Activated naive CD4-positive, alpha-beta T cell treated with anti-CD3 and anti-CD28 coated beads, Interleukin-2, amount 50 U/mL, for 24 hours (primary cell): ENCODE data around the gene DACT1.

Experiments
- H3K27ac Mint-ChIP-seq: one replicate; pipeline ENCODE4 v1.8.0; 2021; ENCODE audit warnings: mild to moderate bottlenecking, mixed read lengths
- H3K27me3 Mint-ChIP-seq: one replicate; pipeline ENCODE4 v1.8.0; 2021; ENCODE audit warnings: mixed read lengths
- H3K36me3 Mint-ChIP-seq: one replicate; pipeline ENCODE4 v1.8.0; 2021; ENCODE audit warnings: mixed read lengths
- H3K4me1 Mint-ChIP-seq: one replicate; pipeline ENCODE4 v1.8.0; 2021; ENCODE audit warnings: mixed read lengths
- H3K4me3 Mint-ChIP-seq: one replicate; pipeline ENCODE4 v1.8.0; 2021; ENCODE audit warnings: mild to moderate bottlenecking, mixed read lengths
- H3K9me3 Mint-ChIP-seq: one replicate; pipeline ENCODE4 v1.8.0; 2021; ENCODE audit warnings: mixed read lengths

The DACT1 gene

GRCh38 chr14:58646479-58646878 lies 8.7 kb downstream of the DACT1 start:
- Mint-ChIP-seq H3K27ac (no peak overlapping the region), H3K4me1 (peaks cover 24% of the 10 kb centered on the region), H3K4me3 (no peak overlapping the region), H3K27me3 (no peaks in the 10 kb centered on the region), H3K36me3 (peaks cover 10% of the 10 kb centered on the region), H3K9me3 (no peaks in the 10 kb centered on the region)

- Mint-ChIP-seq H3K27ac (no peak overlapping the region), H3K4me1 (peaks cover 32% of the 10 kb centered on the region), H3K4me3 (no peak overlapping the region), H3K36me3 (peaks cover 10% of the 10 kb centered on the region), H3K27me3 (no peaks in the 10 kb centered on the region), H3K9me3 (no peaks in the 10 kb centered on the region)
These were observed 10.0 kb downstream of the DACT1 start for GRCh38 chr14:58647777-58648176.

- no peaks in the 10 kb centered on the region for H3K9me3 Mint-ChIP-seq
- H3K4me1 Mint-ChIP-seq, result peaks cover 31% of the 10 kb centered on the region
- H3K27me3 Mint-ChIP-seq, result no peaks in the 10 kb centered on the region
- H3K4me3 Mint-ChIP-seq, result no peak overlapping the region
- peak overlapping the region; percentile 17 for H3K27ac Mint-ChIP-seq
- peaks cover 6% of the 10 kb centered on the region for H3K36me3 Mint-ChIP-seq
These were observed 13.1 kb downstream of the DACT1 start for GRCh38 chr14:58650857-58651256.

GRCh38 chr14:58656671-58657411 lies 19.1 kb downstream of the DACT1 start:
- Mint-ChIP-seq H3K4me3 (no peak overlapping the region), H3K36me3 (peaks cover 2% of the 10 kb centered on the region), H3K9me3 (no peaks in the 10 kb centered on the region), H3K27ac (no peak overlapping the region), H3K27me3 (no peaks in the 10 kb centered on the region), H3K4me1 (peaks cover 24% of the 10 kb centered on the region)

GRCh38 chr14:58659061-58659460 lies 21.3 kb downstream of the DACT1 start:
- H3K27ac Mint-ChIP-seq, result no peak overlapping the region
- no peaks in the 10 kb centered on the region for H3K27me3 Mint-ChIP-seq
- H3K9me3 Mint-ChIP-seq, result no peaks in the 10 kb centered on the region
- H3K36me3 Mint-ChIP-seq, result peaks cover 2% of the 10 kb centered on the region
- H3K4me3 Mint-ChIP-seq, result no peak overlapping the region
- H3K4me1 Mint-ChIP-seq, result peaks cover 30% of the 10 kb centered on the region

GRCh38 chr14:58659846-58660245 lies 22.1 kb downstream of the DACT1 start:
- Mint-ChIP-seq H3K36me3 (peaks cover 4% of the 10 kb centered on the region), H3K27me3 (no peaks in the 10 kb centered on the region), H3K4me1 (peaks cover 38% of the 10 kb centered on the region), H3K9me3 (no peaks in the 10 kb centered on the region), H3K4me3 (no peak overlapping the region), H3K27ac (no peak overlapping the region)

GRCh38 chr14:58660407-58660806 lies 22.6 kb downstream of the DACT1 start:
- Mint-ChIP-seq H3K27me3 (no peaks in the 10 kb centered on the region), H3K4me3 (no peak overlapping the region), H3K27ac (no peak overlapping the region), H3K36me3 (peaks cover 4% of the 10 kb centered on the region), H3K9me3 (no peaks in the 10 kb centered on the region), H3K4me1 (peaks cover 41% of the 10 kb centered on the region)

- peaks cover 2% of the 10 kb centered on the region for H3K36me3 Mint-ChIP-seq
- H3K4me1 Mint-ChIP-seq, result peaks cover 44% of the 10 kb centered on the region
- H3K9me3 Mint-ChIP-seq, result no peaks in the 10 kb centered on the region
- H3K4me3 Mint-ChIP-seq, result no peak overlapping the region
- H3K27me3 Mint-ChIP-seq, result no peaks in the 10 kb centered on the region
- peak overlapping the region; percentile 90 for H3K27ac Mint-ChIP-seq
These were observed 24.3 kb downstream of the DACT1 start for GRCh38 chr14:58662018-58662417.

GRCh38 chr14:58662759-58663158 lies 25.0 kb downstream of the DACT1 start:
- H3K4me1 Mint-ChIP-seq, result peaks cover 44% of the 10 kb centered on the region
- no peak overlapping the region for H3K4me3 Mint-ChIP-seq
- H3K27me3 Mint-ChIP-seq, result no peaks in the 10 kb centered on the region
- H3K9me3 Mint-ChIP-seq, result no peaks in the 10 kb centered on the region
- H3K36me3 Mint-ChIP-seq, result peaks cover 2% of the 10 kb centered on the region
- H3K27ac Mint-ChIP-seq, result peak overlapping the region; percentile 82

GRCh38 chr14:58663494-58664111 lies 25.8 kb downstream of the DACT1 start:
- Mint-ChIP-seq H3K9me3 (no peaks in the 10 kb centered on the region), H3K4me3 (no peak overlapping the region), H3K27me3 (no peaks in the 10 kb centered on the region), H3K4me1 (peaks cover 44% of the 10 kb centered on the region), H3K36me3 (peaks cover 2% of the 10 kb centered on the region), H3K27ac (peak overlapping the region; percentile 72)

GRCh38 chr14:58665773-58666500 lies 28.2 kb downstream of the DACT1 start:
- H3K27ac Mint-ChIP-seq, result no peak overlapping the region
- H3K36me3 Mint-ChIP-seq, result peaks cover 2% of the 10 kb centered on the region
- peaks cover 41% of the 10 kb centered on the region for H3K4me1 Mint-ChIP-seq
- H3K9me3 Mint-ChIP-seq, result no peaks in the 10 kb centered on the region
- H3K27me3 Mint-ChIP-seq, result no peaks in the 10 kb centered on the region
- no peak overlapping the region for H3K4me3 Mint-ChIP-seq

GRCh38 chr14:58666737-58667136 lies 29.0 kb downstream of the DACT1 start:
- no peaks in the 10 kb centered on the region for H3K9me3 Mint-ChIP-seq
- H3K27me3 Mint-ChIP-seq, result no peaks in the 10 kb centered on the region
- H3K27ac Mint-ChIP-seq, result no peak overlapping the region
- H3K36me3 Mint-ChIP-seq, result peaks cover 2% of the 10 kb centered on the region
- H3K4me1 Mint-ChIP-seq, result peaks cover 37% of the 10 kb centered on the region
- H3K4me3 Mint-ChIP-seq, result no peak overlapping the region

- Mint-ChIP-seq H3K9me3 (no peaks in the 10 kb centered on the region), H3K27me3 (no peaks in the 10 kb centered on the region), H3K4me1 (peaks cover 26% of the 10 kb centered on the region), H3K27ac (no peak overlapping the region), H3K4me3 (no peak overlapping the region), H3K36me3 (peaks cover 2% of the 10 kb centered on the region)
These were observed 30.1 kb downstream of the DACT1 start for GRCh38 chr14:58667900-58668299.

- no peak overlapping the region for H3K4me3 Mint-ChIP-seq
- no peaks in the 10 kb centered on the region for H3K27me3 Mint-ChIP-seq
- peaks cover 2% of the 10 kb centered on the region for H3K36me3 Mint-ChIP-seq
- no peaks in the 10 kb centered on the region for H3K9me3 Mint-ChIP-seq
- H3K27ac Mint-ChIP-seq, result no peak overlapping the region
- peaks cover 15% of the 10 kb centered on the region for H3K4me1 Mint-ChIP-seq
These were observed 31.2 kb downstream of the DACT1 start for GRCh38 chr14:58668848-58669480.

GRCh38 chr14:58669556-58670200 lies 31.9 kb downstream of the DACT1 start:
- H3K9me3 Mint-ChIP-seq, result no peaks in the 10 kb centered on the region
- no peak overlapping the region for H3K4me3 Mint-ChIP-seq
- H3K27ac Mint-ChIP-seq, result no peak overlapping the region
- peaks cover 8% of the 10 kb centered on the region for H3K4me1 Mint-ChIP-seq
- no peaks in the 10 kb centered on the region for H3K36me3 Mint-ChIP-seq
- no peaks in the 10 kb centered on the region for H3K27me3 Mint-ChIP-seq
